HepG2 (cell line): ENCODE measurements around the gene SPACDR.
"Not testable (repeated sequence)": the region's sequence is repeated elsewhere in the genome, so short reads cannot be mapped to it uniquely, and the experiment has no call there.

Experiments used
- EZH2 ChIP-seq: conservative IDR thresholded peaks from 2 replicates; pipeline ENCODE4 v1.6.1; 2012; ENCODE audit warnings: mild to moderate bottlenecking, low read depth, low read length, moderate library complexity
- ZNF367 ChIP-seq: sonication (generic); formaldehyde crosslinking; IDR thresholded peaks from 2 replicates; pipeline ENCODE4 v1.4.0; 2020; ENCODE audit warnings: missing genetic modification reagents, borderline replicate concordance
- TF ChIP-seq, protein P1 (sequence below): sonication (generic); formaldehyde crosslinking; IDR thresholded peaks from 2 replicates; pipeline ENCODE4 v1.8.0; 2022; ENCODE audit warnings: missing genetic modification reagents, mild to moderate bottlenecking, moderate library complexity, borderline replicate concordance

DNA sequence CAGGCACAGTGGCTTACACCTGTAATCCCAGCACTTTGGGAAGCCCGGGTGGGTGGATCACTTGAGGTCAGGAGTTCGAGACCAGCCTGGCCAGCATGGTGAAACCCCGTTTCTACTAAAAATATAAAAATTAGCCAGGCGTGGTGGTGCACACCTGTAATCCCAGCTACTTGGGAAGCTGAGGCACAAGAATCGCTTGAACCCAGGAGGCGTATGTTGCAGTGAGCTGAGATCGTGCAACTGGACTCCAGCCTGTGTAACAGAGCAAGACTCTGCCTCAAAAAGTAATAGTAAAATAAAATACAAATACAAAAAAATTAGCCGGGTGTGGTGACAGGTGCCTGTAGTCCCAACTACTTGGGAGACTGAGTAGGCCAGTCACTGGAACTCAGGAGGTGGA, 25.3 kb downstream of the SPACDR start:
- TF ChIP-seq ZNF367 (CRISPR knock-in tag); EZH2: not testable (repeated sequence)
- TF ChIP-seq, protein P1, sequence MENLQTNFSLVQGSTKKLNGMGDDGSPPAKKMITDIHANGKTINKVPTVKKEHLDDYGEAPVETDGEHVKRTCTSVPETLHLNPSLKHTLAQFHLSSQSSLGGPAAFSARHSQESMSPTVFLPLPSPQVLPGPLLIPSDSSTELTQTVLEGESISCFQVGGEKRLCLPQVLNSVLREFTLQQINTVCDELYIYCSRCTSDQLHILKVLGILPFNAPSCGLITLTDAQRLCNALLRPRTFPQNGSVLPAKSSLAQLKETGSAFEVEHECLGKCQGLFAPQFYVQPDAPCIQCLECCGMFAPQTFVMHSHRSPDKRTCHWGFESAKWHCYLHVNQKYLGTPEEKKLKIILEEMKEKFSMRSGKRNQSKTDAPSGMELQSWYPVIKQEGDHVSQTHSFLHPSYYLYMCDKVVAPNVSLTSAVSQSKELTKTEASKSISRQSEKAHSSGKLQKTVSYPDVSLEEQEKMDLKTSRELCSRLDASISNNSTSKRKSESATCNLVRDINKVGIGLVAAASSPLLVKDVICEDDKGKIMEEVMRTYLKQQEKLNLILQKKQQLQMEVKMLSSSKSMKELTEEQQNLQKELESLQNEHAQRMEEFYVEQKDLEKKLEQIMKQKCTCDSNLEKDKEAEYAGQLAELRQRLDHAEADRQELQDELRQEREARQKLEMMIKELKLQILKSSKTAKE: not testable (repeated sequence)
